H9 (cell line): ENCODE measurements around the gene XPA. TPM values are rescaled to one million over a fixed set of nuclear protein-coding genes. Genes with fewer than 3 reads are reported as not detected.

Experiments used
- DNase-seq: peaks from one replicate; pipeline ENCODE4 v3.0.0-alpha.2; 2017
- H2AFZ ChIP-seq: one replicate; pipeline ENCODE4 v1.6.1; 2013; ENCODE audit warnings: mild to moderate bottlenecking, low read length, control low read depth, moderate library complexity
- H2AK5ac ChIP-seq: 2 replicates; pipeline ENCODE4 v1.6.1; 2013; ENCODE audit warnings: low read length, control low read depth, mixed read lengths; ENCODE audit not compliant: insufficient read length
- H2BK120ac ChIP-seq: one replicate; pipeline ENCODE4 v1.6.1; 2013; ENCODE audit warnings: low read depth, mild to moderate bottlenecking, low read length, control low read depth, inconsistent platforms; ENCODE audit not compliant: poor library complexity, severe bottlenecking
- H2BK12ac ChIP-seq: 2 replicates; pipeline ENCODE4 v1.6.1; 2013; ENCODE audit warnings: low read length, control low read depth, mixed read lengths, low read depth; ENCODE audit not compliant: insufficient read length
- H2BK15ac ChIP-seq: 2 replicates; pipeline ENCODE4 v1.6.1; 2013; ENCODE audit warnings: low read depth, low read length, control low read depth
- H2BK20ac ChIP-seq: one replicate; pipeline ENCODE4 v1.6.1; 2013; ENCODE audit warnings: low read depth, mild to moderate bottlenecking, low read length, control low read depth, inconsistent platforms; ENCODE audit not compliant: poor library complexity, severe bottlenecking
- H2BK5ac ChIP-seq: 2 replicates; pipeline ENCODE4 v1.6.1; 2013; ENCODE audit warnings: low read length, control low read depth, mixed read lengths; ENCODE audit not compliant: insufficient read length
- H3K14ac ChIP-seq: 2 replicates; pipeline ENCODE4 v1.6.1; 2013; ENCODE audit warnings: low read length, control low read depth; ENCODE audit not compliant: insufficient read depth
- H3K18ac ChIP-seq: 2 replicates; pipeline ENCODE4 v1.6.1; 2013; ENCODE audit warnings: low read depth, mild to moderate bottlenecking, mixed read lengths, low read length, control low read depth; ENCODE audit not compliant: insufficient read length
- H3K23ac ChIP-seq: 2 replicates; pipeline ENCODE4 v1.6.1; 2013; ENCODE audit warnings: low read length, control low read depth, mixed read lengths, low read depth; ENCODE audit not compliant: insufficient read length
- H3K23me2 ChIP-seq: 2 replicates; pipeline ENCODE4 v1.6.1; 2013; ENCODE audit warnings: low read depth, mild to moderate bottlenecking, mixed read lengths, low read length, control low read depth; ENCODE audit not compliant: insufficient read length, poor library complexity, severe bottlenecking
- H3K27ac ChIP-seq: 2 replicates; pipeline ENCODE4 v1.5.1; 2013; ENCODE audit warnings: low read length, control low read depth, mixed read lengths, low read depth; ENCODE audit not compliant: insufficient read length
- H3K27me3 ChIP-seq: 2 replicates; pipeline ENCODE4 v1.6.1; 2013; ENCODE audit warnings: low read length, control low read depth, inconsistent platforms; ENCODE audit not compliant: insufficient read depth
- H3K4ac ChIP-seq: 2 replicates; pipeline ENCODE4 v1.6.1; 2013; ENCODE audit warnings: low read depth, mild to moderate bottlenecking, control low read depth, inconsistent platforms, low read length, moderate library complexity
- H3K4me1 ChIP-seq: 2 replicates; pipeline ENCODE4 v1.6.1; 2013; ENCODE audit warnings: low read length, control low read depth, inconsistent platforms; ENCODE audit not compliant: insufficient read depth
- H3K4me2 ChIP-seq: 2 replicates; pipeline ENCODE4 v1.6.1; 2013; ENCODE audit warnings: low read length, control low read depth, mixed read lengths; ENCODE audit not compliant: insufficient read length, insufficient read depth
- H3K56ac ChIP-seq: 2 replicates; pipeline ENCODE4 v1.6.1; 2013; ENCODE audit warnings: low read depth, mild to moderate bottlenecking, mixed read lengths, low read length, control low read depth; ENCODE audit not compliant: insufficient read length
- H3K79me1 ChIP-seq: 2 replicates; pipeline ENCODE4 v1.6.1; 2013; ENCODE audit warnings: low read depth, mild to moderate bottlenecking, moderate library complexity, low read length, control low read depth, inconsistent platforms; ENCODE audit not compliant: insufficient read depth, poor library complexity, severe bottlenecking
- H3K79me2 ChIP-seq: 2 replicates; pipeline ENCODE4 v1.6.1; 2013; ENCODE audit warnings: low read length, control low read depth, inconsistent platforms; ENCODE audit not compliant: insufficient read depth
- H3K9ac ChIP-seq: 2 replicates; pipeline ENCODE4 v1.6.1; 2013; ENCODE audit warnings: low read length, control low read depth, mixed read lengths; ENCODE audit not compliant: insufficient read length; ENCODE audit errors: extremely low read depth
- H3K9me3 ChIP-seq: one replicate; pipeline ENCODE4 v1.6.1; 2013; ENCODE audit warnings: low read depth, low read length, inconsistent platforms; ENCODE audit not compliant: control insufficient read depth
- H3T11ph ChIP-seq: one replicate; pipeline ENCODE4 v1.6.1; 2013; ENCODE audit warnings: mild to moderate bottlenecking, low read length, control low read depth, inconsistent platforms
- H4K20me1 ChIP-seq: one replicate; pipeline ENCODE4 v1.6.1; 2013; ENCODE audit not compliant: control insufficient read depth, insufficient read length, insufficient read depth
- H4K5ac ChIP-seq: 2 replicates; pipeline ENCODE4 v1.6.1; 2013; ENCODE audit warnings: low read depth, mild to moderate bottlenecking, mixed read lengths, low read length, control low read depth; ENCODE audit not compliant: insufficient read length
- H4K8ac ChIP-seq: replicated peaks from 2 replicates; pipeline ENCODE4 v1.6.1; 2013; ENCODE audit warnings: low read length, control low read depth, mixed read lengths, low read depth; ENCODE audit not compliant: insufficient read length
- H4K91ac ChIP-seq: 2 replicates; pipeline ENCODE4 v1.6.1; 2013; ENCODE audit warnings: low read depth, mild to moderate bottlenecking, moderate library complexity, mixed read lengths, low read length, control low read depth; ENCODE audit not compliant: insufficient read length
- H3K27ac Mint-ChIP-seq, 3 experiments: 2 replicates in 2 of 3; 3 replicates in 1 of 3; pipeline ENCODE4 v1.8.0; 2020 to 2021; ENCODE audit warnings: mixed read lengths in 3 of 3, mild to moderate bottlenecking in 1 of 3, moderate library complexity in 1 of 3
- H3K27me3 Mint-ChIP-seq: 2 replicates; pipeline ENCODE4 v1.8.0; 2021; ENCODE audit warnings: low read depth, mild to moderate bottlenecking, moderate library complexity, mixed read lengths
- H3K36me3 Mint-ChIP-seq, 3 experiments: 2 replicates in 2 of 3; 3 replicates in 1 of 3; pipeline ENCODE4 v1.8.0; 2020 to 2021; ENCODE audit warnings: low read depth in 3 of 3, mixed read lengths in 3 of 3; ENCODE audit not compliant: insufficient read depth in 1 of 3
- H3K4me1 Mint-ChIP-seq, 2 experiments: 2 replicates each; pipeline ENCODE4 v1.8.0; 2020; ENCODE audit warnings: mixed read lengths in 2 of 2
- H3K4me3 Mint-ChIP-seq, 2 experiments: 2 replicates in 1 of 2; 3 replicates in 1 of 2; pipeline ENCODE4 v1.8.0; 2020 to 2021; ENCODE audit warnings: mild to moderate bottlenecking in 2 of 2, mixed read lengths in 2 of 2, moderate library complexity in 1 of 2
- H3K9me3 Mint-ChIP-seq, 2 experiments: 2 replicates in 1 of 2; 3 replicates in 1 of 2; pipeline ENCODE4 v1.8.0; 2020; ENCODE audit warnings: mild to moderate bottlenecking in 2 of 2, mixed read lengths in 2 of 2, moderate library complexity in 1 of 2
- WGBS: extraction: QIAGEN DNeasy Blood & Tissue Kit; methylation state at CpG from one replicate; pipeline ENCODE4 v1.1.7; 2013; ENCODE audit warnings: missing lambda C conversion rate, low lambda C conversion rate, mixed read lengths; ENCODE audit not compliant: insufficient read length; ENCODE audit errors: extremely low coverage; 5-methylcytosine and 5-hydroxymethylcytosine counted together
- total RNA-seq: library from RNA; stranded (reverse); gene quantifications from 2 replicates; pipeline ENCODE4 v1.2.1, GENCODE V29; 2021
- TF ChIP-seq, protein P1 (sequence below): fragments of 200-600 bp; sonication (generic); conservative IDR thresholded peaks from 3 replicates; pipeline ENCODE4 v1.8.0; 2021; ENCODE audit warnings: antibody characterized with exemption, mild to moderate bottlenecking

The XPA gene
- total RNA-seq, 1 experiment from 2014 or later: 6.6 TPM

DNA sequence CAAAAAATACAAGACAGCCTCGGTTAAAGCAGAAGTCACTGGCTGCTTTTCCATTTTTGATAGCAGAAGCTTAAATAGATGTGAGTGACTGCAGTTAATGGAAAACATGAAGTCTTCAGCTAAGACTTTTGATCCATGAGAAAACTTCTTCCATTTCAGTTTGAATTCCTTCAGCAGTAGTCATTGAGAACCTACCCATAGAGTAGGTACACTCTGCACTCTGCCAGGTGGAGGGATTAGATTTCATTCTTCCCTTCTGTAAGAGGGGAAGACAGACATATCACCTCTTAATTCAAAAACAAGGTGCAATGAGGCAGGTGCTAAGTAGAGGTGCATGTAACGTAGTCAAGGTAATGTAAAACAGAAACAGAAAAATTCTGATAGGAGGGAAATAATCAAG, 26.7 kb upstream of the XPA start:
- no peak overlapping the region for H3K23ac ChIP-seq
- Mint-ChIP-seq H3K36me3 (0 out of 7 replicates have a peak, but pooled peaks cover 0 to 3% (median 0%) of the 10 kb centered on the region in 3 experiments), H3K4me3 (no peak overlapping the region), H3K4me1 (no peaks in the 10 kb centered on the region), H3K27me3 (peaks cover 57% of the 10 kb centered on the region), H3K9me3 (peaks cover 0 to 4% of the 10 kb centered on the region in 2 experiments; a peak in 3 of 5 replicates), H3K27ac (no peak overlapping the region)
- no peak overlapping the region for H4K5ac ChIP-seq
- no peak overlapping the region for H3K4me2 ChIP-seq
- no peak overlapping the region for H2AFZ ChIP-seq
- no peaks in the 10 kb centered on the region for H3K79me1 ChIP-seq
- H2AK5ac ChIP-seq: no peak overlapping the region
- no peak overlapping the region for H3K9ac ChIP-seq
- H3K27ac ChIP-seq: no peak overlapping the region
- H3K4ac ChIP-seq: no peak overlapping the region
- DNase-seq: no peak
- H2BK20ac ChIP-seq: no peak overlapping the region
- H4K8ac ChIP-seq: no peak overlapping the region
- H3K14ac ChIP-seq: no peak overlapping the region
- H2BK5ac ChIP-seq: no peak overlapping the region
- WGBS: no CpG with 5 or more reads among the region's 2 CpGs
- peaks cover 5% of the 10 kb centered on the region for H3K9me3 ChIP-seq
- no peaks in the 10 kb centered on the region for H3K4me1 ChIP-seq
- H4K91ac ChIP-seq: no peak overlapping the region
- no peak overlapping the region for H3K56ac ChIP-seq
- no peaks in the 10 kb centered on the region for H3K79me2 ChIP-seq
- H3K27me3 ChIP-seq: no peaks in the 10 kb centered on the region
- no peak overlapping the region for H2BK12ac ChIP-seq
- no peak overlapping the region for H2BK15ac ChIP-seq
- H3K18ac ChIP-seq: no peak overlapping the region
- H2BK120ac ChIP-seq: no peak overlapping the region
- TF ChIP-seq, protein P1, sequence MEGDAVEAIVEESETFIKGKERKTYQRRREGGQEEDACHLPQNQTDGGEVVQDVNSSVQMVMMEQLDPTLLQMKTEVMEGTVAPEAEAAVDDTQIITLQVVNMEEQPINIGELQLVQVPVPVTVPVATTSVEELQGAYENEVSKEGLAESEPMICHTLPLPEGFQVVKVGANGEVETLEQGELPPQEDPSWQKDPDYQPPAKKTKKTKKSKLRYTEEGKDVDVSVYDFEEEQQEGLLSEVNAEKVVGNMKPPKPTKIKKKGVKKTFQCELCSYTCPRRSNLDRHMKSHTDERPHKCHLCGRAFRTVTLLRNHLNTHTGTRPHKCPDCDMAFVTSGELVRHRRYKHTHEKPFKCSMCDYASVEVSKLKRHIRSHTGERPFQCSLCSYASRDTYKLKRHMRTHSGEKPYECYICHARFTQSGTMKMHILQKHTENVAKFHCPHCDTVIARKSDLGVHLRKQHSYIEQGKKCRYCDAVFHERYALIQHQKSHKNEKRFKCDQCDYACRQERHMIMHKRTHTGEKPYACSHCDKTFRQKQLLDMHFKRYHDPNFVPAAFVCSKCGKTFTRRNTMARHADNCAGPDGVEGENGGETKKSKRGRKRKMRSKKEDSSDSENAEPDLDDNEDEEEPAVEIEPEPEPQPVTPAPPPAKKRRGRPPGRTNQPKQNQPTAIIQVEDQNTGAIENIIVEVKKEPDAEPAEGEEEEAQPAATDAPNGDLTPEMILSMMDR: no peak
- no peaks in the 10 kb centered on the region for H3K23me2 ChIP-seq
- no peak overlapping the region for H3T11ph ChIP-seq
- no peaks in the 10 kb centered on the region for H4K20me1 ChIP-seq
